Testis (tissue), 3 donors: ENCODE data around the gene SLC9A9. TPM values are rescaled to one million over a fixed set of nuclear protein-coding genes. Genes with fewer than 3 reads are reported as not detected.

Experiments
- DNase-seq: peaks from one replicate; pipeline ENCODE4 v3.0.0-alpha.2; 2019
- H3K27ac ChIP-seq, 2 donors: fragments of 200-600 bp; sonication (generic); one replicate each; pipeline ENCODE4 v1.5.1; 2019
- H3K27me3 ChIP-seq: fragments of 200-600 bp; sonication (generic); one replicate; pipeline ENCODE4 v1.5.1; 2019
- H3K36me3 ChIP-seq: fragments of 200-600 bp; sonication (generic); one replicate; pipeline ENCODE4 v1.5.1; 2017; ENCODE audit warnings: low read depth; ENCODE audit errors: missing control alignments
- H3K4me1 ChIP-seq: fragments of 200-600 bp; sonication (generic); one replicate; pipeline ENCODE4 v1.5.1; 2019
- H3K4me3 ChIP-seq, 2 donors: fragments of 200-600 bp; sonication (generic); one replicate each; pipeline ENCODE4 v1.5.1; 2017 to 2019
- H3K9me3 ChIP-seq: fragments of 200-600 bp; sonication (generic); one replicate; pipeline ENCODE4 v1.5.1; 2017
- POLR2A ChIP-seq: fragments of 450-650 bp; IDR thresholded peaks from one replicate; pipeline ENCODE4 v1.6.1; 2017; ENCODE audit warnings: antibody characterized with exemption, mild to moderate bottlenecking, moderate library complexity
- WGBS, 2 donors: methylation state at CpG; one replicate each; pipeline ENCODE4 v1.1.5; 2018; 5-methylcytosine and 5-hydroxymethylcytosine counted together
- intact Hi-C: fragments of 100-400 bp; cut with DNase I; formaldehyde crosslinking; loops from one replicate; pipeline ENCODE4 v1.15.1; 2023; ENCODE audit warnings: low total_unique reads
- polyA plus RNA-seq: library from polyadenylated mRNA; stranded (reverse); fragments of 350-450 nt; fragmentation: Illumina TruSeq; extraction: RNeasy Lipid Tissue Mini Kit (QIAGEN cat#74804); gene quantifications from one replicate; pipeline ENCODE4 v1.2.3, GENCODE V29; 2014; ENCODE audit warnings: low read depth, low replicate concordance; ENCODE audit not compliant: insufficient read depth
- total RNA-seq, 2 donors: library from RNA; depleted of rRNA; stranded (reverse); fragments of >200 nt; gene quantifications; one replicate each; pipeline ENCODE4 v1.2.3, GENCODE V29; 2016
- TF ChIP-seq, protein P1 (sequence below), 3 experiments: fragments of 450-650 bp in 2 of 3; fragments of 200-600 bp in 1 of 3; sonication (generic) in 1 of 3; IDR thresholded peaks; one replicate each; pipeline ENCODE4 v1.5.1; 2016 to 2019; ENCODE audit warnings: antibody characterized with exemption in 3 of 3, mild to moderate bottlenecking in 2 of 3, moderate library complexity in 1 of 3

SLC9A9 gene
- total and polyA plus RNA-seq, 3 donors from 2014 or later = 2.7 to 6.6 (median 4.3) TPM

DNA sequence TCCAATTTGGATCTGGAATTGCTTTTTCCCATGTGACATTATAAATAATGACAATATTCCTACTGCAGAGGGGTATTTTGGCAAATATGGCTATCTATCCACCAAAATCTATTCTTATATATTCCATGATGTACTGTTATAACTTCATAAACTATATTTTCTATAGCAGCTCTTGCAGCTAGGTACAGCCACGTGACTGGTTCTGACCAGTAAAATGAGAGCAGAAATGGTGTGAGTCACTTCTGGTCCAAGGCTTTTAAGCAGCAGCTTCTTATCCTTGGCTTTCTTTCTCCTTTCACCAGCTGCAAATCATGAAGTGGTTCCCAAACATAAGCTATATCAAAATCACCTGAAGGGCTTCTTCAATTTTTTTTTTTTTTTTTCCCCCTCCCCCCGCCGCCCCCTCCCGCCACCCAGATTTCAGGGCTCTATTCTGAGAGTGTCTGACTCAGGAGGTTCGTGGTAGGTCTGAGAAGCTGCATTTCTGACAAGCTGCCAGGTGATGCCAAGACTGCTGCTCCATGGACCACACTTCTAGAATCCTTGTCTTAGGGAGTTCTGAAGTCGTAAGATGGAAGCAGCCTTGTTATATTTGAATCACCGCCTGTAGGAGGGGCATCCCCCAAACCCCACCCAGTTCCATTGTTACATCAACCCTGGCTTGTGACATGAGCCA lies 371.2 kb downstream of the SLC9A9 start:
- WGBS, 2 donors = 66 to 91% methylated on average over 4 to 7 of the region's 7 CpGs
- Histone ChIP-seq H3K4me3 (no peak overlapping the region), H3K4me1 (no peaks in the 10 kb centered on the region), H3K27ac (no peak overlapping the region), H3K36me3 (no peaks in the 10 kb centered on the region), H3K9me3 (no peaks in the 10 kb centered on the region), H3K27me3 (no peaks in the 10 kb centered on the region)
- DNase-seq = no peak
- TF ChIP-seq, protein P1, sequence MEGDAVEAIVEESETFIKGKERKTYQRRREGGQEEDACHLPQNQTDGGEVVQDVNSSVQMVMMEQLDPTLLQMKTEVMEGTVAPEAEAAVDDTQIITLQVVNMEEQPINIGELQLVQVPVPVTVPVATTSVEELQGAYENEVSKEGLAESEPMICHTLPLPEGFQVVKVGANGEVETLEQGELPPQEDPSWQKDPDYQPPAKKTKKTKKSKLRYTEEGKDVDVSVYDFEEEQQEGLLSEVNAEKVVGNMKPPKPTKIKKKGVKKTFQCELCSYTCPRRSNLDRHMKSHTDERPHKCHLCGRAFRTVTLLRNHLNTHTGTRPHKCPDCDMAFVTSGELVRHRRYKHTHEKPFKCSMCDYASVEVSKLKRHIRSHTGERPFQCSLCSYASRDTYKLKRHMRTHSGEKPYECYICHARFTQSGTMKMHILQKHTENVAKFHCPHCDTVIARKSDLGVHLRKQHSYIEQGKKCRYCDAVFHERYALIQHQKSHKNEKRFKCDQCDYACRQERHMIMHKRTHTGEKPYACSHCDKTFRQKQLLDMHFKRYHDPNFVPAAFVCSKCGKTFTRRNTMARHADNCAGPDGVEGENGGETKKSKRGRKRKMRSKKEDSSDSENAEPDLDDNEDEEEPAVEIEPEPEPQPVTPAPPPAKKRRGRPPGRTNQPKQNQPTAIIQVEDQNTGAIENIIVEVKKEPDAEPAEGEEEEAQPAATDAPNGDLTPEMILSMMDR (IDR thresholded peaks at IDR 0.05) = no peak
- no peak for TF ChIP-seq POLR2A
- intact Hi-C loops = no loop called here

DNA sequence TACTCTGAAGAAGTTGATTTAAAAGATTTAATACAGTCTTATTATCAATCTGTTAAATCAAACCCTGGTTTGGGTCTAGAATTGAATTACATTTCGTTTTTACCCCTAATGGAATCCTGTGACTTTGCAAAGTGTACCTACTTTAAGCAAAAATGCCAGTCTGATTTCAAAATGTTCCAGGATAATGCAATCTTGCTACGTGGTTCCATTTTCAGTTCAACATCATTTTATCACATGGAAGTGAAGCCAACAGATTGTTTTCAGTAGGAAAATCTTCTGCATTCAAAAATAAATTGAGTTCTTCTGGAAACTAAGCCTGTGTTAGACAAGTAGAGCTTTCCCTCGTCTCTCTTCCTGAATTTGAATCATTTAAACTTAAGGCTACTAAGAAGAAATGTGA lies 372.3 kb downstream of the SLC9A9 start:
- no peak overlapping the region for H3K4me3 ChIP-seq
- H3K9me3 ChIP-seq = no peaks in the 10 kb centered on the region
- H3K4me1 ChIP-seq = no peaks in the 10 kb centered on the region
- H3K27ac ChIP-seq = no peak overlapping the region
- no peaks in the 10 kb centered on the region for H3K36me3 ChIP-seq
- H3K27me3 ChIP-seq = no peaks in the 10 kb centered on the region
- TF ChIP-seq, protein P1 (IDR thresholded peaks at IDR 0.05) = no peak
- no peak for TF ChIP-seq POLR2A
- intact Hi-C loops = no loop called here
- no peak for DNase-seq
- 69 to 78% methylated on average over 3 of the region's 3 CpGs for WGBS, 2 donors

DNA sequence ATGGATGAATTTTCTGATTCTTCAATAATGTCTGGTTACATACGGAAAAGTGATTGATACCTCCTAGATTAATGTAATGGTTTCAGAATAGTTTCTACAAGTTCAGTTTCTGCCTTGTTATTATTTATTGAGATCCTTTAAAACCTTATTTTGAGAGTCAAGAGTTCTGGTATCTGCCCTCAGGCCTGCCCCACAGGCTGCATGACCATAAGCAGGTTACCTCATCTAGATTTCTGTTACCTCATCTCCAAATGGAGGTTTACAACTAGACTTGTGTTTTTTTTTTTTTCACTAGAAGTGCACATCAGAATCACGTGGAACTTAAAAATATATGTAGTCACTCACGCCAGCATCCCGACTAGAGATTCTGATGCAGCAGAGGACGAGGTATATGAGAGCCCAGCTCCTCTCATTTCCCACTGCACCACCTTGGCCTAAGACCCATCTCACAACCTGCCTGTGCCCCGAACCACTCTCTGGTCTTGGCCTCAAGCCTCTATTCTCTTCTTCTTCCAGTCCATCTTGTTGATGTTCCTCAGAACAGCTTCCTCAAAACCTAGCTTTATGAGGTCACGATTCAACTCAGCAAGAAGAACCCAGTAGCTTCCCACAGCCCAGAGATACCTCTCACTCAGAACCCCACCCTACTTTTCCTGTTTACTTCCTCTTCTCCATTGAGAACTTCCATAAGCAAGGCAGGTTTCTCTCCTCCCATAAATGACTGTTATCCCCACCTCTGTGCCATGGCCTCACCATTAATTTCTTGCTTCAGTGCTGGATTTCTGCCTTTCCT lies 375.3 kb downstream of the SLC9A9 start:
- intact Hi-C loops = no loop called here
- WGBS, 2 donors = 95 to 97% methylated on average over 7 of the region's 7 CpGs
- no peak overlapping the region for H3K27ac ChIP-seq
- DNase-seq = no peak
- H3K4me1 ChIP-seq = no peaks in the 10 kb centered on the region
- H3K36me3 ChIP-seq = no peaks in the 10 kb centered on the region
- no peak overlapping the region for H3K4me3 ChIP-seq
- no peaks in the 10 kb centered on the region for H3K27me3 ChIP-seq
- H3K9me3 ChIP-seq = no peaks in the 10 kb centered on the region
- TF ChIP-seq, protein P1 (IDR thresholded peaks at IDR 0.05) = no peak
- no peak for TF ChIP-seq POLR2A

- no peak for TF ChIP-seq POLR2A
- TF ChIP-seq, protein P1 (IDR thresholded peaks at IDR 0.05) = no peak
- H3K9me3 ChIP-seq = no peaks in the 10 kb centered on the region
- no peaks in the 10 kb centered on the region for H3K27me3 ChIP-seq
- no peak overlapping the region for H3K27ac ChIP-seq
- no peak for DNase-seq
- H3K36me3 ChIP-seq = no peaks in the 10 kb centered on the region
- no peaks in the 10 kb centered on the region for H3K4me1 ChIP-seq
- no peak overlapping the region for H3K4me3 ChIP-seq
- intact Hi-C loops = no loop called here
- WGBS, 2 donors = 72 to 76% methylated on average over 2 of the region's 2 CpGs
Measured at GRCh38 chr3:143471705-143472104, 376.6 kb downstream of the SLC9A9 start.
